HG03520 (cell line): ENCODE results near the gene STK24.

Source experiments
- ATAC-seq: cut with Tn5 transposase; IDR thresholded peaks from one replicate; pipeline ENCODE4 v1.9.1; 2021; ENCODE audit warnings: mild to moderate bottlenecking, moderate library complexity; ENCODE audit not compliant: unreplicated experiment

Gene STK24

DNA sequence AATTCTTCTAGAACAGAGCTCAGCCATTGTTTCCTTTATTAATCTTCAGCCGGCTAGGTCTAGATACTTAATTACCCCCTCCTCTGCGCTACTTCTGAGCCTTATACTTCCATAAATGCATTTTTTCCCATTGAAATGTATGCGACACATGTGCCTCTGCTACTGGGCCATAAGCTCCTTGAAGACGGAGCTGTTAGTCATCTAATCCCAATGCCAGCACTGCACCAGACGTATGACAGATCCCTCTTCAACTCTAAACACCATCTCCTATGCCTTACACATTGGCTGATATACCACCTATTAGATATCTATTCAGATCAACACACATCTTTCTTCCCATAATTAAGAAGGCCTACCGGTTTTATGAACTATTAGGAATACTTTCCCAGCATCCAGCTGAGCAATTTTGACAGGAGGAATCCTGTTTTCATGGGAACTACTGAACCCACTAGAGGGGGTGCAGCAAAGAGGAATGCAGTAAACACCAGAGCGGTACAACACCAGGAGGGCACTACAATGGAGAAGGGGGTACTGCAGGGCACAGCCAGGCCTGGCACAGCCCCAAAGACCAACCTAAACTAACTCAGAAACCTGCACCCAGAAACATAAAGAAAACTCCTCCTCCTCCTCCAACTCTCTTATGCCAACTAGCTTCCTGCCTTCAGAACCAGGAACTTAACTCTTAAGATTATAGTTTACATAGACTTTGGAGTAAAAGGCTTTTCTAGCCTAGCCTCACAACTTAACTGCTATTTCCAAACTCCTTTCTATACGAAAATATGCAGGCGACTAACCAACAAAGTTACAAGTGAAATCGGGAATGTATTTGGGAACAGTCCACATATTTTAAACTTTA, 18.7 kb downstream of the STK24 start:
- no peak for ATAC-seq

DNA sequence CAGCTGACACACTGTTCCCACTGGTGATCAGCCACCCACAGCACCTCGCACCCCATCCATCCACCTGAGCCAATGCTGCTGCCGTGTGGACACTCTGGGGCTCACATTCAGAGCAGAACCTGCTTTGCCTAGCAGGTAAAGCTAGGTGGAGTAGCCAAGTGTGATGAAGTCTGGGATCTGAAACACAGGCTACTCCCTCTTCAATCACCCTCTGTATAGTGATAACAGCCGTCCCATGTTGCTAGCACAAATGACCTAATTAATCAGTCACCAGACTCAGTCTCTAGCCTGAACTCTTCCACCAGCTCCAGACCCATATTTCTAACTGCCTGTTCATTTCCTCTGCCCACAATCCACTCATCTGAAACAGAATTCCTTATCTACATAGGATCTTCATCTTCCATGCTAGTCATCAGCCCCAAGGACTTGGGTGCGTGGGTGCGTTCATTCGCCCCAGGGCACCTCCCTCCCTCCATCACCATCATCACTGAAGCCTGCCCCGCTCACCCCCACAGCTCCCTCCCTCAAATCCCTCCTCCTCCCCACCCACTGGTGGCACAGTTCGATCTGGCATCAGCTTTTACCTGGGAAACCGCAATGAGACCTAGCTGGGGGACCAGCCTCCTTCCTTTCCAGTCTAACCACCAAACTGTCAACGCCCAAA, 19.8 kb downstream of the STK24 start:
- no peak for ATAC-seq

GRCh38 chr13:98556142-98556816, 20.6 kb downstream of the STK24 start:
- ATAC-seq, result no peak

GRCh38 chr13:98549728-98550317, 27.1 kb downstream of the STK24 start:
- no peak for ATAC-seq

- ATAC-seq, result no peak
Observed at GRCh38 chr13:98549006-98549727, 27.7 kb downstream of the STK24 start.

DNA sequence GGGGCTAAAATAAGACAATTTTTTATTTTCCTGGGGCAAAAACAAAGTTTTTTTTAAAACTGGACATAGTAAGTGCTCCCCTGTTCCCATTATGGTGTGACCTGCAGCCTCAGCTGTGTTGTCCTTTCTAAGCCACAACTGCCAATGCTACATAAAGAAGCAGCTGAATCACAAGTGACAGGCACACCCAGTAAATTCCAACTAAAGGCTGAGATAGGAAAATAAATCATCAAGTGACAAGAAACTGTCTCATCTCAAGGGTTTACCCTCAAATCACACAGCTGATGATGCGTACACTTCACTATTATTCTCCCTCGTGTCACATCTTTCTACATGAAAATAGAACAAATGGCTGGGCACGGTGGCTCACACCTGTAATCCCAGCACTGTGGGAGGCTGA, 28.7 kb downstream of the STK24 start:
- ATAC-seq, result no peak

GRCh38 chr13:98547455-98547854, 29.5 kb downstream of the STK24 start:
- ATAC-seq, result no peak

- ATAC-seq, result no peak
Observed at GRCh38 chr13:98546402-98546801, 30.5 kb downstream of the STK24 start.

DNA sequence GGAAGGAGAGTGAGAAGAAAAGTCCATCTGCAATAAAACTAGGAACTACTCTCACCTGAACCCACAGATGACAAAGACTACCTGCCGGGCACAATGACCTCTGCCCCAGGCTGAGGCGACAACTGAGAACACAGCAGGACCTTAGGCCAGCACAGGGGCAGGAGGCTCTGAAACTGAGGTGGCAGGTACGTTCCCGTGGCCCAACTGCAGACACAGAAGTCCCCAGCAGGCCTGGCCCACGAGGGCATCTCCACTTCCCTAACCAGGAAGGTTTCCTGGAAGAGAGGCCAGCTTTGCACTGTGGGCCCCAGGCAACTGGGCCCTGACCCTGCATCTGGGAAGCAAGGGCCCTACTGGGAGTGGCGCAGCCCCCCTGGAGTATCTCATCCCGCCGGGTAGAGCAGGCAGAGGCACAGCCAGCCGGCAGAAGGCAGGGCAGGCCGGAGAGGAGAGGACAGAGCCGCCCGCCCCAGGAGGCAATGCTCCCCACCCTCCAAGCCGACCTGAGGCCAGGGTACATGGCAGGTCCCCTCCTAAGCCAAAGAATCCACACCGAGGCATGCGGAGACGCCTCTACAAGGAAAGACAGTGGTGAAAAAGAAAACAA, 32.7 kb downstream of the STK24 start:
- ATAC-seq, result no peak

DNA sequence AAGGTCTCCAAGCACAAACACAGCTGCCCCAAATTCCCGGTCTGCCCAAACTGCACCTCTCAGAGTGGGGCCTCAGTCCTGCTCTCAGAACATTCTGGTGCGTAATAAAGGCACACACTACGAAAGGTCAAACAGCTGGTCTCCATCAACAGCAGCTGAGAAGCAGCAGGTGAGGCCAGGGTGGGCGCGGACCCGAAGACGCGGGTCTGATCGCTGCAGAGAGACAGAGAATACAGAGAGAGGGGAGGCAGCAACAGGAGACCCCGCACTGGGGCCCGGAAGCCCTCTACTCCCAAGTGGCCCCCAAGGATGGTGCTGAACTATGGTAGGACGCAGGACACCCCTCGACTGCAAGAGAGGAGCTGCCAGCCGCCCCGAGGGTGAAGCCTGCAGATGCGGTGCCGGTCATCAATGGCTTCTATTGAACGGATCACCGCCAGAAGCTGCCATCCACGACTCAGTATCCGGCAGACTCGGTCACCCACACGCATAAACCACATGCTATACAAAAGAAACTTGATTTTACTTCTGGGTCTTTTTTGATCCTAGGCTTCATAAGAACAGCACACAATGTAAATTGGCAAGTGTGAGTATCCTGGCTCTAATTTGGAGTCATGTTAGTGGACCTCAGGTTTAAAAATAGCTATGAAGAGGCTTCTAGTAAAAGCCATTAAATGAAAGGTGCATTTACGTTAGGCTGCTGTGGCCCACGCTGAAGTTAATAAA, 33.4 kb downstream of the STK24 start:
- ATAC-seq, result no peak

GRCh38 chr13:98542568-98543377, 34.1 kb downstream of the STK24 start:
- no peak for ATAC-seq

- ATAC-seq, result no peak
Observed at GRCh38 chr13:98541701-98542203, 35.2 kb downstream of the STK24 start.

GRCh38 chr13:98541191-98541590, 35.7 kb downstream of the STK24 start:
- no peak for ATAC-seq

GRCh38 chr13:98540476-98540875, 36.4 kb downstream of the STK24 start:
- no peak for ATAC-seq

- ATAC-seq, result no peak
Observed at GRCh38 chr13:98539666-98540065, 37.2 kb downstream of the STK24 start.

DNA sequence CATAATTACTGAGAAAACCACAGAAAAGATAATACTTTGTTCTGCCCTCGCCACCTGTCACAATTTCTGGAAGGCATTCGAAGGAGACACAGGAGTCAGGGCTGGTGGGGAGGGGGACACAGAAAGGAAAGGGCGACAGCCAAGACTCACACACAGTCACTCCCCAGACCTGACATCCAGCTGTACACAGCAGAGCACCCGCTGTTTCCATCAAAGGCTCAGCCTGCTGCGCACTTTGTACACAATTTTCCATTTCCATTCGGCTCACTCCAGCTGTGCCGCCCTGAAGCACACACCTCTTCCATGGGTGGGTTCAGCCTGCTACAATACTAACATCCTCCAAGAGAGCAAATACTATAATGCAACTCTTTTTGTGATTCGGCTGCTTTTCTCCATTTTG, 38.0 kb downstream of the STK24 start:
- ATAC-seq, result no peak

- no peak for ATAC-seq
Observed at GRCh38 chr13:98537740-98538139, 39.2 kb downstream of the STK24 start.

DNA sequence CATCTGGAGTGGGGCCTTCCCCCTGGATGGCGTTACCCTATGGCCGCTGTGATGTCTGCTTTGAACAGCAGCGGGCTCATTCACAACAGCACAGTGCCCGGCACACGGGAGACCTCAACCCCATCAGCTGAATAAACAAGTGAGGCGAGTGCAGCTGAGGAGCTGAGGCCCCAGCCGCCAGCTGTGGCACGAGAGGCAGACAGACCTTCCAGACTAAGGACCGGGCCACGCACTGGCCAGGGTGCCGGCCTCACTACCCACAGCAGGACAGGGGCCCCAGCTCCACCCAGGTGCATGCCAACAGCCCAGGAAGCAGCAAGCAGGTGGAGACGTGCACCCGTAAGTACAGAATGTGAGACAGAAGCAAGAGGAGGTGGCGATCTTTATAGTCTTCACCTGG, 39.6 kb downstream of the STK24 start:
- ATAC-seq, result no peak

- no peak for ATAC-seq
Observed at GRCh38 chr13:98536729-98537128, 40.2 kb downstream of the STK24 start.
